ENCODE measurements around the gene WBP1.
"Not testable (repeated sequence)": the region's sequence is repeated elsewhere in the genome, so short reads cannot be mapped to it uniquely, and the experiment has no call there.

The WBP1 gene

GRCh38 chr2:74427551-74427950, 30.7 kb upstream of the WBP1 start:
- no peak for DNase-seq (ENCODE audit: low read depth in 2 of 2)

GRCh38 chr2:74428675-74429074, 29.6 kb upstream of the WBP1 start:
- DNase-seq (ENCODE audit: low read depth in 2 of 2): no peak

- no peak for DNase-seq (ENCODE audit: low read depth in 2 of 2)
These were observed 28.5 kb upstream of the WBP1 start for GRCh38 chr2:74429487-74430451.

- no peak for DNase-seq (ENCODE audit: low read depth in 2 of 2)
These were observed 27.7 kb upstream of the WBP1 start for GRCh38 chr2:74430502-74430901.

GRCh38 chr2:74436111-74436805, 22.0 kb upstream of the WBP1 start:
- no peak for DNase-seq (ENCODE audit: low read depth in 2 of 2)

GRCh38 chr2:74436848-74437695, 21.2 kb upstream of the WBP1 start:
- no peak for DNase-seq (ENCODE audit: low read depth in 2 of 2)

- no peak for DNase-seq (ENCODE audit: low read depth in 2 of 2)
These were observed 20.0 kb upstream of the WBP1 start for GRCh38 chr2:74438248-74438647.

GRCh38 chr2:74439373-74439772, 18.9 kb upstream of the WBP1 start:
- no peak for DNase-seq (ENCODE audit: low read depth in 2 of 2)

GRCh38 chr2:74439803-74440377, 18.3 kb upstream of the WBP1 start:
- no peak for DNase-seq (ENCODE audit: low read depth in 2 of 2)

- DNase-seq (ENCODE audit: low read depth in 2 of 2): peak; percentile 52 to 55
These were observed 17.7 kb upstream of the WBP1 start for GRCh38 chr2:74440378-74441169.

- no peak for DNase-seq (ENCODE audit: low read depth in 2 of 2)
These were observed 17.0 kb upstream of the WBP1 start for GRCh38 chr2:74441170-74441689.

- no peak for DNase-seq (ENCODE audit: low read depth in 2 of 2)
These were observed 16.4 kb upstream of the WBP1 start, which contains the start of gene RTKN for GRCh38 chr2:74441690-74442482. TSS of gene RTKN (minus strand) at chr2:74441937. CDS start at chr2:74441816, 121 bp downstream.

GRCh38 chr2:74442483-74443297, 15.5 kb upstream of the WBP1 start:
- DNase-seq (ENCODE audit: low read depth in 2 of 2): not testable (repeated sequence)

- no peak for DNase-seq (ENCODE audit: low read depth in 2 of 2)
These were observed 13.5 kb upstream of the WBP1 start for GRCh38 chr2:74444498-74445318.

- no peak for DNase-seq (ENCODE audit: low read depth in 2 of 2)
These were observed 10.8 kb upstream of the WBP1 start for GRCh38 chr2:74447230-74447999.

- no peak for DNase-seq (ENCODE audit: low read depth in 2 of 2)
These were observed 9.5 kb upstream of the WBP1 start for GRCh38 chr2:74448771-74449170.

- no peak for DNase-seq (ENCODE audit: low read depth in 2 of 2)
These were observed 7.6 kb upstream of the WBP1 start for GRCh38 chr2:74450570-74451190.
